ENCODE measurements around the gene C10orf71.

Gene C10orf71

GRCh38 chr10:49294731-49295130 is 4.2 kb upstream of the C10orf71 start:
- no peak for DNase-seq

- DNase-seq = no peak
These were observed 3.7 kb upstream of the C10orf71 start for GRCh38 chr10:49295297-49295696.

- DNase-seq = no peak
These were observed 2.6 kb upstream of the C10orf71 start for GRCh38 chr10:49296382-49296781.

GRCh38 chr10:49296836-49297235 is 2.1 kb upstream of the C10orf71 start:
- DNase-seq = no peak

DNA sequence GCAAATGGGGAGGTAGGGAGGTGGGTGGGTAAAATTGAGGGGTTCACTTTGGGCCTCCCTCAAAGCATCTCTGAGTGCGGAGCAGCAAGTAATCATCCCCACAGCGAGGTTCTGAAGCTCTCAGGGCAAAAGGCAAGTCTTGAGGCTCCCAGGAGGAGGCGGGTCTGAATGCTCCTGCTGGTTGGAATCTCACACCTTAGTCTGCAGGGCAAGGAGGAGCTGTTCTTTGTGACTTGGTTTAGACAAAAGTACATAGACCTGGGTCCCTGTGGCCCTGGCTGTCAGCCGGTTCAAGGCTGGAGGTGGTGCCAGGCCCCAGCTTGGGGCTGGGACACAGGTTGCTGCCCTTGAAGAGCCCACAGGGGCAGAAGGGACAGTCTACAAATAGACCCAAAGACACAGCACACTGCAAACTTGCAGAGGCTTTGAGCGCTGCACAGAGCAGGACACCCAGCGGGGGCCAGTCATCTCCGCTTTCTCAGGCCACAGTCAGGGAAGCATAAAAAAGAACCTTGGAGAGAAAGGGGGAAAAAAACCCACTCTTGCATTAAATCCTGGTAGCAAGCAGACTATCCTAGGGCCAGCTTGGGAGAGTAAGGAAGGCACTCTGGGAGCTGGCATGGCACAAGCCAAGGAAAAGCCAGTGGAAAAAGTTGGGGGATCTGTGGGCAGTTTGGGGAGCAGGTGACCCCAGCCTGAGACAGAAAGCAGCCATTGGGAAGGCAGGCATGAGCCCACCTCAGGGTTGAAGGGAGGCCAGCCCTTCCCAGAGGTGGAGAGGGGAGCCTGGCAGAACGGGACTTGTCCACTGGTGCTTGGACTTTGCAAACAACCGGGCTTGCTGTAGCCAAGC is 926 bp upstream of the C10orf71 start:
- no peak for DNase-seq

DNA sequence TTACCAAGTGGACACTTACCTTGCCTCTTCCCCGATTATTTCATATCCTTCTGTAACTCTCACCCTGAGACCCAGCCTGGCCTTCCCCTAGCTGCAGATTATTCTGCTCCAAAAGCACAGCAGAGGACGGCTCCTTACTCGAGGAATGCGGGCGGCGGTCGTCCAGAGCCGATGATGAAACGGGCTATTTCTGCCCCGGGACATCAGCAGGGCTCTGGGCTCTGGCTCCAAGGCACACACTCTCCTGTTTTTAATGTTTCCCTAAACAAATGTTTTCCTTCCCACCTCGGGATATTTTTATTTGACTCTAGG is 343 bp upstream of the C10orf71 start:
- no peak for DNase-seq

- DNase-seq = no peak
These were observed 808 bp downstream of the C10orf71 start for GRCh38 chr10:49299816-49300139.

DNA sequence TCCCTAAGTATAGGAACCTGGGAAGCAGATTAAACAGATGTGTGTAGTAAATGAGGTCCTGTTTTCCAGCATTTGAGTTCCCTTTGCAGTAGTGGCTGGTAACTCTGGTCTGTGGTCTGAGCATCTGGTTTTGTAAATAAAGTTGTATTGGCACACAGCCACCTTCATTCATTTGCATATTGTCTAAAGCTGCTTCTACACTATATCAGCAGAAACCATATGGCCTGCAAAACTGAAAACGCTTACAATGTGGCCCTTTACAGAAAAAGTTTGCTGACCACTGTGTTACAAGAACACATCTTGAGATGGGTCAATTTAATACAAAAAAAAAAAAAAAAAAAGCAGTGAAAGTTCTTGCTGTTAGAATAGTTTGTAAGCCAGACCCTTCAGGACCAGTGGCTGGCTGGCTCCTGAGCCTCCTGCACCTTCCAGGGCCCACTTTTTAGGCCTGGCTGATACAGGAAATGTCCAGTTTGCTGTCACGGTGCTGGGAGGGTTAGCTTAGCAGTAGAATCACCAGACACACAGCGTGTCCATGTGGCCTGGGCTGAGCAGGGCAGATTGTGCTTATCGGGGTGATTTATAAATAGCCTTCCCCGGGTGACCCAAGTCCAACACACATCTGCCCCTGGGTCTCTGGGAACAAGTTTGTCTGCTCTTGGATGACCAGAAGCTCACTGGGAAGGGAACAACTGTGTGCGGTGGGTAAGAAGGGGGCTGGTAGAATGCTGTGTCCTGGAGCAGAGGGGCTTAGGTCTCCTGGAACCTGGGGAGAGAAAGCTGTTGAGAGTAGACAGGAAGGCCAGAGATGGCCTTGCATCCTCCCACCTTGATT is 1.4 kb downstream of the C10orf71 start:
- no peak for DNase-seq

GRCh38 chr10:49301302-49301701 is 2.3 kb downstream of the C10orf71 start:
- no peak for DNase-seq

GRCh38 chr10:49302088-49302487 is 3.1 kb downstream of the C10orf71 start:
- DNase-seq = no peak

GRCh38 chr10:49303711-49304110 is 4.7 kb downstream of the C10orf71 start:
- DNase-seq = no peak

DNA sequence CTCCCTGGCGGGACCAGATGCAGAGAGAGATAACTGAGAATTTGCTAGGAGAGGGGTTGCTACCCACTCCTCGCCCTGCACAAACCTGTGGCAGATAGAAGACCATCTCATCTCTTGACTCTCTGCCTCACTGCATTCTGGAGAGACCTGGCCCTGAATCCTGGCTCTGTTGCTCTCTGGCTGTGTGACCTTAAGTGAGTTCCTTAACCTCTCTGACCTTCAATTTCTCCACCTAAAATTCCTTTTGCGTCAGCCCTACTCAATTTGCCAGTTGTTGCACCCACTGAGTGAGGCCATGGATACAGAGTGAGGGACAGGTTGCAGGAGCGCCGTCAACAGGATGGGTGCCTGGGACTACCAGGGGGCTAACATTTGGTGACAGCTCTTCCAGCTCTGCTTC is 5.2 kb downstream of the C10orf71 start:
- no peak for DNase-seq

DNA sequence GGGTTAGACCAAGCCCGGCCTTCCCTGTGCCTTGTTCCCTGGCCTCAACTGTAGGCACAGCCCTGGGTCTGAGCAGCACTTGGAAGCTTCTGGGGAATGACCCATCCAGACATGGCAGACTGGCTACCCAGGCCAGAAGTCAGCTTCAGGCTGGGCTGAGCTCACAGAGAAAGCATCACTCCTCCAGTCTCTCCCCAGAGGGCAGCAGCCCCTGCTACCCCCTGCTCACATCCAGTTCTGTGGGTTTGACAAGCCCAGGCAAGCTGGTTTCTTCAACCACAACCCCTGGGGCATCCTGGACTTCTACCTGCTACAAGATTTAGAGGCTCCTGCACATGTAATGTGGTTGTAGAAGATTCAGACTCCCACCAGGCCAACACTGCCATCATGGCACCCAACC is 9.0 kb downstream of the C10orf71 start:
- no peak for DNase-seq

GRCh38 chr10:49308881-49309280 is 9.9 kb downstream of the C10orf71 start:
- no peak for DNase-seq

GRCh38 chr10:49309691-49310411 is 10.9 kb downstream of the C10orf71 start:
- peak; percentile 17 for DNase-seq

DNA sequence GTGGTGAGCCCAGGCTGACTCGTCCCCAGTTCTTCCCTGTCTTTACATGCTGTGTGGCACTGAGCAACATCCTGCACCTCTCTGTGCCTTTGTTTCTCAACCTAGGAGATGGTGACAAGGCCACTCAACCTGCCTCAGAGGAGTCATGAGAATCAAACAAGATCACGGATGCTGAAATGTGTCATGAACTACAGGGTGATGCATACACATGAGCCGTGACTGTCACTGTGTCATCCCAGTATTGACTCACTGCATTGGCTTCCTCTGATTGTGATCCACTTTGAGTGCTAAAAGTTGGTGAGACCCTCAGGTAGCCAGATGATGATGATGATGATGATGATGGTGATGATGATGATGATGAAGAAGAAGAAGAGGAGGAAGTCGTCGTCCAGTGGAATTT is 11.5 kb downstream of the C10orf71 start:
- DNase-seq = peak; percentile 9

DNA sequence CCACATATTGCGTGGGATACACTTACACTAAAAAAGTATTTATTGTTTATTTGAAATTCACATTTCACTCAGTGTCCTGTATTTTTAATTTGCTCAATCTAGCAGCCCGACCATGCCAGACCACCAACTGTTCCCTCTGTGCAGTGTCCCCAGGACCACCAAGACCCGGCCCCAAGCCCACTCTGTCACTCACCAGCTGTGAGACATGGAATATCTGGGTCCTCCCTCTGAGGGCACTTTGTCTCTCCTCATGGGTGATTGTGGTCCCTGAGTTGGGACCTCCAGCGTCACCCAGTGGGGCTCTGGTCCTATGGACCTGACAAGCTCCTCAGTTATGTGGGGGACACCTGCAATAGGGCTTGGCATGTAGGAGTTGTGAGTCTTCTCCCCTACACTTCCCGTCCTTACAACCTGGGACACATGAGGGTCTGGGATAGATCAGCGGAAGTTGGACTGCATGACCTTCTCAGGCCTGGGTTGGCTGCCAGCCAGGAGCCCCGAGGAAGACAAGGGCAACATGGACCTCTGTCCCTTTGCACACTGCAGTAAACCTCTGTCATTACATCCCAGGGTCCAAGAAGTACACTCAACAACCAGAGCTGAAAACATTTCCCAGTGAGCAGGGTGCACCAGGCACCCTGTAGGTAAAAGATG is 12.1 kb downstream of the C10orf71 start:
- no peak for DNase-seq

DNA sequence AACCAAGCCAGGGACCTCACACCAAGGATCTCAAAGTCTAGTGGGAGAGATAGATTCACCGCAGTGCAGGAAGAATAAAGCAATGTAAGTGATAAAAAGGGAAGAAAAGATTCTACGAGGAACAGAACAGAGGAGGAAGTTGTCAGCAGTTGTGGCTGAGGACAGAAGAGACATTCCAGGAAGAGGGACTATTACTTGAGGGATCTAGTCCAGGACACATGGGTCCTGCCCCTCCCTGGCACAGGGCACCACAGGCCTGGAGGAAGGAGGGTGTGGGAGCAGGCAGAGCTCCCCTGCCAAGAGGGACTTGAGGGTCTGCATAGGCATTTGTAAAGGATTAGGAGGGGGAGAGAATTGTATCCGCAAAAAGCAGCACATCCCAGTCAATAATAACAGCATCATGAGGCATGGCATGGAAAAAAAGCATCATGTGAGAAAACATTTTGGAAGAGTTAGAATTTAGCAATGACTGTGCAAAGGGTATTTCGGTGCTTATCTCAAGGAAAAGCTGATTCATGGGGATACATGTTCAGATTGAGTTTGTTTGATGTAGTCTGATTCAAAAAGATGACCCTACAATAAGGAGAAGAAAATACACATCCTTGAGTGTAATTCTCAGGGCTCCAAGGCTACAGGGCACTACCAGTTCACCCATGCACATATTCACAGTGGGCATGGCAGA is 12.7 kb downstream of the C10orf71 start:
- no peak for DNase-seq

DNA sequence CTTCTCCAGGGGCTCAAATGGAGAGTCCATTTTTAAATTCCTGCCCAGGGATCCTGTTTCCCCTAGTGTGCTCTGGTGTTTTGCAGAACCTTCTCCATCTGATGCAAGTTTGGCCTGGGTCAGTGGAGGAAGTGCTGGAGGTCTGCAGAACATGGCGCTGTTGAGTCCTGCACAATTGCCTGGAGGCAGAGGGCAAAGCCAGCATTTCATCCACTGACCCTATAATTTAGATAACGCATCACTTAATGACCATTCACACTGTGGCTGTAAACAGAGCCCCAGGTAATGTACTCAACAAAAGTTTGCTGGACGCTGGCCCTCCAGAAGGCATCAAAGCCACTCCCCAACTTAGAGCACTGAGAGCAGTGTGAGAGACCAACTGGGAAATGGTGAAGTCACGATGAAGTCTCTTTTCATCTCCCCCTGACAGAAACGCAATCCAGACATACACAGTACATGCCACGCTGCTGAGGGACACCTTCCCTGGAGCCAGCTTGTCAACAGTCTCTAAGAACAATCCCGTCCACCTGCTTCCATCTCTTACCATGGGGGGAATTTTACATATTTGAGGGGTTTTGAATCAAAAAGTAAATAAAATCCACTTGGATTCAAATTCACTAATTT is 13.4 kb downstream of the C10orf71 start:
- DNase-seq = no peak

GRCh38 chr10:49313501-49314070 is 14.6 kb downstream of the C10orf71 start:
- DNase-seq = no peak

GRCh38 chr10:49314806-49315205 is 15.8 kb downstream of the C10orf71 start:
- no peak for DNase-seq

DNA sequence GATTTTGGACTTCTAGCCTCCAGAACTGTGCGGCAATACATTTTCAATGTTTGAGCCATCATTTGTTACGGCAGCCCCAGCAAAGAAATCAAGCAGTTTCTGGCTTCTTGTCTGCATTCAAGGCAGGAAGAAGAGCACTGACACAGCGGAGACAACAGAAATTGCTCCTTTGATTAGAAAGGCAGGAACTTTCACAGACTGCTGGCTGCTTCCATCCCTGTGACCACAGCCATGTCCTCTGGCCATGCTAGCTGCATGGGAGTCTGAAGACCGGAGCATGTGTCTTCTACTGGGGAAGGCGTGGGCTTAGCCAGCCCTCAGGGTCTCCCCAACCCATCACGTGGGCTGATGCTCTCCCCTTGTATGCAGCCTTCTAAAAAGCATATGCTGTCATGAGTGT is 19.1 kb downstream of the C10orf71 start:
- no peak for DNase-seq

All from CD4-positive, alpha-beta T cell treated with Interleukin-17A for 4 hours (primary cell).